Left colon (tissue), 2 donors: ENCODE data around the gene TMEM218. TPM values are rescaled to one million over a fixed set of nuclear protein-coding genes. Genes with fewer than 3 reads are reported as not detected.

Source experiments
- ATAC-seq: fragments of 200-7000 bp; cut with Tn5 transposase; one replicate; pipeline ENCODE4 v1.9.1; 2020; ENCODE audit warnings: mild to moderate bottlenecking, moderate library complexity
- DNase-seq, 2 donors: peaks; one replicate each; pipeline ENCODE4 v3.0.0-alpha.2; 2020
- intact Hi-C, 2 donors: fragments of 100-400 bp; cut with DNase I in 1 of 2; cut with micrococcal nuclease in 1 of 2; formaldehyde crosslinking; loops; one replicate each; pipeline versions ENCODE4 v1.11.2 to v1.14.0; 2022; cut with DNase I, micrococcal nuclease
- long read RNA-seq: library from polyadenylated mRNA; unstranded; transcript quantifications from one replicate; pipeline ENCODE4 v2.0.0, GENCODE V29; 2021
- total RNA-seq, 2 donors: library from RNA; stranded (reverse); fragmentation: NEBNext Ultra II Directional; extraction: Animal tissue kit (Norgen Biotek cat#: 25700); gene quantifications; one replicate each; pipeline ENCODE4 v1.2.1, GENCODE V29; 2021
- donor health status: DM: no; HTN: no; CAD: no.
- donor health status: DM: yes; HTN: yes; CAD: no.

TMEM218 gene
- 10 to 100 TPM; 11.3 to 13.3 TPM for total RNA-seq
- long read RNA-seq, partial matches to known transcripts: 3 of 14 reads
- long read RNA-seq, other reads (novel, unspliced or antisense): 11 of 14 reads

DNA sequence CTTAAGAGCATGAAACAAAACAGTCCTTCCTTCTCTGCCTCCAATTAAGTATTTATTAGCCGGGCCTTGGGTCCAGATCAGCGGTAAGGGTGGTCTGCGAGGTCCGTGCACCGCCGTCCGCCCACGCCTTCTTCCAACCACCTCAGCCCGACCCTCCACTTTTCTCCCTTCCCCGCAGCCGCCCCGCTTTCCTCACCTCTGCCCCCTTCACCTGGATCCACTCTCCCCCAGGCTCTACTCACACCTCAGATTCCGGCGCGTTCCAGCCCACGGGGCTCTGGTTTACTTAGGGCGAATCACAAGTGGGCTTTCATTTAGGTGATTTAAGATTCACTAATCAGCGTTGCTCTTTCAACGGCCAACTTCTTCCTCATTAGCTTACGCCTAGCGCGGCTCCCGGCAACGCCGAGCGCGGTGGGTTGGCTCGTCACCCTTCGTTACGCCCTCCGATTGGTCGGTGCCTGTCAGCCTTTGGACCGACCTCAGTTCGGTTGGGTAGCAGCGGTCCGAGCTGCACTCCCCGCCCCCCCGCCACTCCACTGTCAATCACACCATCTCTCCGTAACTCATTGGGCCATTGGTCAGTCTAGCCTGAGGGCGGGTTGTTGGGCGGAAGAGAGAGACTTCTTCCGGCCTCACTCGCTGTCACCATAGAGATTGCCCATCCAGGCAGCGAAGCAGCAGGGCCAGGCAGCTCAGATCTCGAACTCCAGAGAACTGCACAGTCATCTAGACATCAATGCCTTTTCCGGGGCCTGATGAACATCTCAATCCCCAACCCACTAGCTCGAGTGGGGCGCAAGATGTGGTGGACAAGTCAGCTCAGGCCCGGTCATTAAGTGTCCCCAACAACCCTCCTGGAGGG is at the start of gene TMEM218:
Gene TMEM218 (minus strand): TSS at position 284 of the 865 bp plus-strand sequence. CDS start 9,385 bp downstream, outside the sequence.
- intact Hi-C loops: no loop called here
- ATAC-seq: peak; percentile 99
- DNase-seq: peak; percentile 99 to 100

DNA sequence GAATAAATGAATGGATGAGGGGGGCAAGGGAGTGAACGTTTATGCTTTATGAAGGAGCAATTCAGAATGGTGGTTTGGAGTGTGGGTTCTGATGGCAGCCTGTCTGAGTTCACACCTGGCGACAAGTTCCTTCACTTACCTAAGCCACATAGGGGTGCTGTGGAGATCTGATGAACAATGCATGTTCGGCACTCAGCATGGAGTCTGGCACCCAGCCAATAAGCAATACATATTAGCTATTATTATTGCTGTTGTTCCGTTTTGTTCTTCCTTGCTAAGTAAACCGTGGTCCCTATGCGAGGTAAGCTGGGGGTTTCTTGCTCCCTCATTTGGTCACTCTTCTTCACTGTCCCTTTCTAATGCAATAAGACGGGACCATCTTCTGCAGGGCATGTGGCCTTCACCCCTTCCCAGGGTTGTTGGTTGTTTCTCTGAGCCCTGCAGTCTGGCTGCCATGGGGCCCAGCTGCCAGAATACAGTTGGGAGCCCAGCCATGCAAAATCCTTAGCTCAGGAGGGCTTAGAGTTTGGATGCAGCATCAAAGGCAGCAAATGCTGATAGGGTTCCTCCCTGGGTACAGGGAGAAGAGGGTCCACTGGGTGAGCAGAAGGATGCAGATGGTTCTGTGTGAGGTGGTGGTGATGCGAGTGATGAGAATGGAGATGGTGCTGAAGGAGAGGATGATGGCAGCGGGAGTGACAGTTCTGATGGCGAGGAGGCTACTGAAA is 46.7 kb upstream of the TMEM218 start:
- ATAC-seq (no peak), DNase-seq (no peak)
- intact Hi-C loops: no loop called here

DNA sequence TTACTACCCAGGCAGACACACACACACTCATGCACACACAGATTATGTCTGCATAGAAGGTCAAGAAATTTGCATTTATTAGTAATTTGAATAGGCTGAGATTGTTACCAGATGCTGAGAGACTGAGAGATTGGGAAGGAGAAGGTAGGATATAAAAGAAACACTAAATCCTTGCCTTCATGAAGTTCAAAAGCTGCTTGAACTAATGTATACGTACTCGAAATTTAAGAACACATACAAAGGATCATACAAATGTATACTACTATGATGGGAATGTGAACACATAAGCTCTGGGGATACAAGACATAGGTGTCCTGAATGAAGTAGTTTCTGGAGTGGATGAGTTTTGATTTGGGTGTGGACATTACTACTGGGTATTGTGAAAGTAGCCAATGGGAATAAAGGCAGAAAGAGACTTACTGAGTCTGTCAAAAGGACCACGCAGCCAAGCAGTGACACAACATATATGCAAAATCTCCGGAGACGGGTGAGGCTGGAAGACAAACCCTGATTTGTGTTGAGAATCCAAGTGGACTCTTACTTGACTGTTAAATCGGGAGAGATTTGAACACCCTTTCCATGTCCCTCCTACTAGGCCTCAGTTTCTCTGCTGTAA is 45.8 kb upstream of the TMEM218 start:
- ATAC-seq (no peak), DNase-seq (no peak)
- intact Hi-C loops: no loop called here

DNA sequence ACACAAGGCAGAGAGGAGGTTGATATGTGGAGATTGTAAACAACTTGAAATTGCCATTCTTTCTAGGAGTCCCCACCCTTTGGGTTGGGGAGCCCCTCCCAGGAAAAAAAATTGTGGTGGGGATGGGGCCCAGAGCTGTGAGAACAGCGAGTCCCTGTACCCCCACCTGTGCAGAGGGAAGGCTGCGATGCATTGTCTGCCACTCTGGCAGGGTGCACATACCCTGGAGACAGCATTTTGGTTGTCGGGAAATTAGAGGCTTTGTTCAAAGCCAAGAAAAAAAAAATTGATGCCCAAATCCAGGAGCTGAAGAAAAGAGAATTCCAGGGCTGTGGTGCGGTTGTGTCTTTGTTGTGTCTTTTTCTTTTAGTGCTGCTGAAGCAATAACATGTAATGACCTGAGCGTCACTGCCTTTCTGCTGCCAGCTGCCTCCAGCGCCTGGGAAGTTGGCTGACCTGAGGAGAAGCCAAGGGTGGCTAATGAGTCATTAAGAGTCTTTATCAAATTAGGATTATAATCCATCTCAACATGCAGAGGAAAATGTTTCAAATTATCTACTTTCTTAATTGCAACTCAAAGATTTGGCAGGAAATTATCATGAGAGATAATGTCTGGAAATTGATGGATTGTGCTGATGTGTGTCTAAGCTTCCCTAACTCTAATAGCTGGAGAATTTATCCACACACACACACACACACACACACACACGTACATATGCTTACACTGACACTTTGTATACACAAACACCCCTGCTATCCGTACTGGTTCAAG is 45.1 kb upstream of the TMEM218 start:
- DNase-seq (no peak), ATAC-seq (no peak)
- intact Hi-C loops: no loop called here

DNA sequence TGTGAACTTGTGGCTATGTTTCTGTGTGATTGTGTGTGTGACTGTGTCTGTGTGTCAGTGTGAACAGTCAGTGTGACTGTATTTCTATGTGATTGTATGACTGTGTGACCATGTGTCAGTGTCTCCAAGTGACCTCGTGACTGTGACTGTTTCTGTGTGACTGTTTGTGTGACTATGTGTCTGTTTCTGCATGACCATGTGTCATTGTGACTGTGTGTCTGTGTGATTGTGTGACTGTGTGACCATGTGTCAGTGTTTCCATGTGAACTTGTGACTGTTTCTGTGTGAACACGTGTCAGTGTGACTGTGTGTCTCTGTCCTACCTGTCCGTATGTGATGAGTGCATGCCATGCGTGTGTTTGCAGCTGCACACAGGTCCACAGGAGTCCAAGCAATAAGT is 44.3 kb upstream of the TMEM218 start:
- ATAC-seq (no peak), DNase-seq (no peak)
- intact Hi-C loops: no loop called here

DNA sequence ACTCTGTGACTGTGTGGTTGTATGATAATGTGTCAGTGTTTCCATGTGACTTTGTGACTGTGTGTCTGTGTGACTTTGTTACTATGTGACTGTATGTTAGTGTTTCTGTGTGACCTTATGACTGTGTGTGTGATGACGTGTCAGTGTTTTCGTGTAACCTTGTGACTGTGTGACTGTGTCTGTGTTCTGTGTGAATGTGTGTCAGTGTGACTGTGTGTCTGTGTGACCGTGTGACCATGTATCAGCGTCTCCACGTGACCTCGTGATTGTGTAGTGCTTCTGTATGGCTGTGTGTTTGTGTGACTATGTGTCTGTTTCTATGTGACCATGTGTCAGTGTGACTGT is 43.6 kb upstream of the TMEM218 start:
- ATAC-seq (no peak), DNase-seq (no peak)
- intact Hi-C loops: no loop called here

DNA sequence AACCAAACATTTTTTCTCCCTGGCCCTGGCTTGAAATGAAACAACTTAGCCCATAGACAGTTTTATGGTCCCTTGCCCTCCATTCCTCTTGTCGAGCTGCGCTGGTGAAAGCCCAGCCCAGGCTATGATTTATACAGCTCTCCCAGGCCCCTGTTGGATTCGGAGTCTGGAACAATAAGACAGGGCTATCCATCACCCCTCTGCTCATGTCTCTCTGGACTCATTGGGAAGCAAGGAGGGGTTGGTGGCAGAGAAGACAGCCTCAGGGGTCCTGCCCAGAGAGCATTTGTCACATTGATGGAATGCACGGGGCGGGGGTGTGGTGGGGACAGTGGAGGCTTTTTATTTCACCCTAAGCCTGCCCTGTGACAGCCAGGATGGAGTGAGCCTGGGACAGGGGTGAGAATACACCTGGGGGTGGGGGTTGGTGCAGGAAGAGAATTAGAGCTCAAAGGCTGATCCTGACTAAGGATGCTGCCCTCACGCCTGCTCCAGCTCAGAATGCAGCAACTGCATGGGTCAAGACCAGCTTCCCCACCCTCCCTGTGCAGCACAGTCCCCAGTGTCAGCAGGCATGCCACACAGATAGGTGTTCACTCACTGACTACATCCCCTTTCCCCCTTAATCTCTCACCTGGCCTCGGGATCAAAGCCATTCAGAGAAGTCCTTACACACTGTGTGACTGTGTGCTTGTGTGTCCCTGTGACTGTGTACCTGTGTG is 43.1 kb upstream of the TMEM218 start:
- ATAC-seq (no peak), DNase-seq (no peak)
- intact Hi-C loops: no loop called here

DNA sequence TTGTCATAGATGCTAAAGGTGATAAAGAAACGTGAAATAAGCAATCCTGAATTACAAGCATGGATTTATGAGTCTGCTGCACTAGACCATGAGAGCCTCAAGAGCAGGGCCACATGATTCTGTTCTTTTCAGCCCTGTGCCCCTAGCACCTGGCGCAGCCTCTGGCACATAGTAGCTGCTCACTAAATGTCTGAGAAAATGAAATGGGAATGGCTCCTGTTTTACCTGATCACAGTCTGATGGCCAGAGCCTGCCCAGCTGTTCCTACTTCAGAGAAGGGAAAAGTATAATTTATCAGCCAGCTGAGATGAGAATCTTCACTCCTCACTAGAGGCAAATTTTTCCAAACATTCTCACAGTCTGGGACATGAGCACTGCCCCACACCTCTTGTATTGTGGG is 42.4 kb upstream of the TMEM218 start:
- DNase-seq: no peak
- no peak for ATAC-seq
- intact Hi-C loops: no loop called here

DNA sequence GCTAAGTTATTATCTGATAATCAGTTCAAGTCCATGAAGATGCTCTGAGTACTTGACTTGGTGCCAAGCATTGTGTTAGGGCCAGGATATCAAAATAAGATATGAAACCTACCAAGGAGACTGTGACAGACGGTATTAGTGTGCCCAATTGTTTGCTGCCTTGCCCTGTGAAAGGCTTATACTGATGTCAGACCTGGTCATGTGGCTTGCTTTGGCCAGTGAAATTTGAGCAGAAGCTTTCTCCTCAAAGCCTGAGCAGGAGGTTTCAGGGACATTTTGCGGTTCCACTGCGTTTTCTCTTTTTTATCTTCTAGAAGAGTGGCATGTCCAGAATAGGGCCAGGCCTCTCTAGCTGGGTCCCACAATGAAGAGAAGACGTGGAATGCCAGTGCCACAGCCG is 37.3 kb upstream of the TMEM218 start:
- intact Hi-C loops: no loop called here
- ATAC-seq: no peak
- DNase-seq: no peak

DNA sequence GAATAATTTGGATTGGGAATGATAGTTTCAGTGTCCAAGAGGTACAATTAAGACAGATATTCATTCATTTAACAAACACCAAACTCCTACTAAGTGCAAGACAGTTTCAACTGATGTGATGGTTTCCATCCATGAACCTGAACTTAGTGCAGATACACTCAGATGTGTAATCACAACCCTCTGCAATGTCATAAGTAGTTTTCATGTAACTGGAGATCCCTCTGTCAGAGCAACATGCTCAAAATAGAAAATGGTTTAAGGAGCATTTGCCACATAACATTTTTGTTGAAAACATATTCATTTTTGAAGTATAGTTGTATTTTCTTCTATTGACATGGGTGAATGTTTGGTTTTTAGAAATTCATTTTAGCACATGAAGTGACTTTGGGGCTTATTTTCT is 36.6 kb upstream of the TMEM218 start:
- DNase-seq: no peak
- no peak for ATAC-seq
- intact Hi-C loops: no loop called here

DNA sequence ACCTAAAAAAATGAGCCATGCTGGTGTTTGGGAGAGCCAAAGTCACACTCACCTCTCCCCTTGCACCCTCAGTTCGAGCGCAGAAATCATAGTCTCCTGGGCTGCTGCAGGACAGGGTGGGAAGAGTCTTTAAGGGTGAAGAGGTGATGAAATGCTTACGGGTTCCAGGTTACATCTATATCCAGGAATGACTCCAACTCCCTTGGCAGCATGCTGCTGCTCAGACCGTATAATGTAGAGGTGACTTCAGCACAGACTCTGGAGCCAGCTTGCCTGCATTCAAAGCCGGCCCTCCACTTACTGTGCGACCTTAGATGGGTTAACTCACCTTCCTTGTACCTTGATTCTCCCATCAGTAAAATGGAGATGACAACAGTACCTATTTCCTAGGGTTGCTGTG is 35.9 kb upstream of the TMEM218 start:
- ATAC-seq: no peak
- intact Hi-C loops: no loop called here
- no peak for DNase-seq

DNA sequence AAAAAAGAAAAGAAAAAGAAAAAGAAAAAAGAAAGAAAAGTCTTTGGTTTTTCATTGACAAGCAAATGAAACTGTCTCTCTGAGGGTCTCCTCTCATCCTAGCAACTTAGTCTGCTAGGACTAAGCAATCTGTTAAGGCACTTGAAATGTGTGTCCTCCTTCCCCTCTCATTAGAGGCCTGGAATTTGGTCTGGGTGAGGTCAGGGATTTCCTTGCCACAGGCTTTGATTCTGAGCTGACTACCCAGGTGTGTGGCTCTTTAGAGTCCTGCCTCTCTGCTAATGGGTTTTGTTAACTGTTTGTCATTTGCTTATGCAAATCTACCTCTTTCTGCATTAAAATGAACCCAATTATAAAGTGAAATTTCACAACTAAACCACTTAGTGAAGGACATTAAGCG is 34.8 kb upstream of the TMEM218 start:
- no peak for DNase-seq
- ATAC-seq: no peak
- intact Hi-C loops: no loop called here

DNA sequence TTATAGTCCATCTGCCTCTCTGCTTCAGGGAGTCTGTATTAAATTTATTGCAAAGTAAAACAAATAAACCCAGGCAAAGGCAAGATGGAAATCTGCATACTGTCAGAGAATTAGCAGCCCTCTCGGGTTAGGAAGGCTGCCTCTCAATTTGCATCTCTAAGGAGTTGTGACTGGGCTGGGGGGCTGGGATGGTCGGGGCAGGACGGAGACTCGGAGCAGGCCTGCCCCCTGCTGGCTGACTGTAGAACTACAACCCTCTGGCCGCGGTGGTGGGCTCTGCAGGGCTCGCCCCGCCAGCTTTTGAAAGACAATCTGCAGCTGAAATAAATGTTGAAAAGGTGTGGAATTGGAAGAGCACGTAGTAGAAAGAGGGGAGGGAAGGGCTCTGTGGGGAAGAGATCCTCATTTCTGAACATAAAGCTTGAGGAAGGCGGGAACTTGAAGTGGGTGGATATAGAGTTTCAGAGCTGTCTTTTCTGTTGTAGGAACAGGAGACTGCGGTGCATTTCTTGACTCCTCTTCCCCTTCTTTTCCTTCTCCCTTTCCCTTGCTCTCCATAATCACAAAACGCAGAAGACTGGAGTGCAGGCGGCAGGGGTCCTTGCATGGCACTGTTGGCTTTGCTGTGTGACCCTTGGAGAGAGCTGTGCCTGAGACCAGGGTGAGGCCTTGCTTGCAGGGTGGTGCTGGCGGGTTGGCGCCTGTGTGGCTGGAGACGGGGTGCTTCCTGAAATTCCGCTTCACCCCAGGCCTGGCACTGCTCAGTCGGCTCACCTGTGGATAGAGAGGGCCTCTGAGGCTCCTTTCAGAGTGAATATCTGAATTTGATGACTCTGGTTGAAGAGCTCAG is 30.5 kb upstream of the TMEM218 start:
- intact Hi-C loops: no loop called here

DNA sequence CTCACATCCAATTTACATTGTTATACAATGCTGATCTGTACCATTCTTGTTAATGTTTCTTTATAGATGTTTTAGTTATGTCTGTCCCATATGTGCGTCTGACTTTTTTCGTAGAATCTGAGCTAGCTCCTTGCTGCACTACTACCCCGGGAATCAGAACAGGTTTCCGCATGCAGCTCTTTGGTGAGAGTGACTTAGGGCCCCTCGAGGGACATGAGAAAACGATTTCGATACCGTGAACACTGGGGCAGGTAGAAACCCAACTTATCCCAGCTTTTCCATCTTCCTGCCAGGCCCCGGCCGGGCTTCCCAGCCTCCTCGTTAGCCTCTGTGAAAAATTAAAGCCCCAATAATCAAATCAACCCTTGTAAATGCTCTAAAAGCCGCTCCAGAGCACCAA is 29.8 kb upstream of the TMEM218 start:
- ATAC-seq (no peak), DNase-seq (no peak)
- intact Hi-C loops: no loop called here

More for the DNA sequence above, 30.5 kb upstream of the TMEM218 start:
- ATAC-seq (peak; percentile 61), DNase-seq (peak in 1 of 2 donors; percentile 50)

DNA sequence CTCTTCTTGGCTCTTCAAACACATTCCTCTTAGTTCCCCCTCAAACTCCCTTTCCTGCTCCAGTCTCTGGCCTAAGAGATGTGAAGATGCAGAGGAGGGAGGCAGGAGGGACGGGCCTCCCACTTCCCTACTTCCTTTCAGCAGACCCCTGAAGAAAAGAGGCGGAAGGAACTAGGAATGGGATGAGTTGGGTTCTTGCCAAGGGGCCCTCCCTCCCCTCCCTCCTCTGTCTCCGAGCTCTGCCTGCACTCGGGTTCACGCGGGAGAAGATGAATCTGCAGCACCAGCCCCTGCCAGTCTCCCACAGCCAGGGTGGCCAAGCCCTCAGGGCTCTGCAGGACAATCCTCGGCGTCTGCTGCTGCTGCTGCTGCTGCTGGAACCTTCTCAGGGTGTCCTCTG is 28.8 kb upstream of the TMEM218 start:
- ATAC-seq (no peak), DNase-seq (no peak)
- intact Hi-C loops: no loop called here

DNA sequence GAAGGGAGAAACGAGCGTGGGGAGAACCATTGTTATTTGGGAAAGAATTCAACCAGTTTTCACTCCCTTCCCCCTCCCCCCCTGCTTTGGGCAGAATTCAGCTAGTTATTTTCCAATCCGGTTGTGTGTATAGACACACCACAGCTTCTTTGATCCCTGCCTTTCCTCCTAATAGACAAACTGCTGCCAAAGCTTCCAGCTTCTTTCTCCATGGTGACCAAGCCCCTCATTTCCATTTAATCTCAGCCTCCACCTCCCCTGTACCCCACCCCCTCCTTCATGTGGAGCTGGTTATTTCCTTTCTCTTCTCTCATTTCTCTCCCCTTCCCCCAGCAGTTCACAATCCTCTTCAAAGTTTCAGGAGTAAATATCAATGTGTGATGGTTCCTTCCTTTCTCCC is 28.4 kb upstream of the TMEM218 start:
- DNase-seq (no peak), ATAC-seq (no peak)
- intact Hi-C loops: no loop called here

DNA sequence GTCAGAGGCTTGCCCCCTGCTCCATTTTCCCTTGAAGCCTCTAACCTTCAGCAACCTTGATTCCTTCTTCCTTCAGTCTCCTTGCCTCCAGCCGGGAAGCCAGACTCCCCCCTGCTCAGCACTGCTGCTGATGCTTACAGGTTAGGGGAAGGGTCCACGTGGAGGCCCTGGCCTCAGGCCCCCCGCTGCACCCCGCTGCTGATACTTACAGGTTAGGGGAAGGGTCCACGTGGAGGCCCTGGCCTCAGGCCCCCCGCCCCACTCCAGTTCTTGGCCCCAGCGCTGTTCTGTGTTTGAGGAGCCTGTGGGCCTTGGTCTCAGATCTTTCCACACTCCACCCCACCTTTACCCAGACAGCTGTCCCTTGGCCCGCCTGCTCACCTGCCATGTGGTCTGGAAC is 27.5 kb upstream of the TMEM218 start:
- ATAC-seq (no peak), DNase-seq (no peak)
- intact Hi-C loops: no loop called here

DNA sequence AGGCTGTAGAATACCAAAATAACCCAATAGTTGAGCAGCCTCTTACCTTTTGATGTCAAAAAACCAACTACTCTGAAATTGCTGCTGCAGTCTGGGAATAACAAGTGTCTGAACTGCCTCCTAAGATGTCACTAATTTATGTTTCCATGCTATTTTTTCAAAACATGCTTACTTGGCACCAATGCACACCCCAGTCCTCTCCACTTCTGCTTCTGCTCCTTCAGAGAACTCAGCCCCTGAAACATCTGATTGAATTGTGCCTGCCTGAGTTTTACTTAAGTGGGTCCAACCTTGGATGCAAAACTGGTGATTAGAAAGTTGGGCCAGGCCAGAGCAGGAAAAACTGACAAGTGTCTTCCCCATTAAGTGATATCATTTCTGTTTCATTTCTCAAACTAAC is 24.6 kb upstream of the TMEM218 start:
- ATAC-seq: no peak
- intact Hi-C loops: no loop called here
- no peak for DNase-seq
